ENCODE measurements around the gene ZNF579.

DNA sequence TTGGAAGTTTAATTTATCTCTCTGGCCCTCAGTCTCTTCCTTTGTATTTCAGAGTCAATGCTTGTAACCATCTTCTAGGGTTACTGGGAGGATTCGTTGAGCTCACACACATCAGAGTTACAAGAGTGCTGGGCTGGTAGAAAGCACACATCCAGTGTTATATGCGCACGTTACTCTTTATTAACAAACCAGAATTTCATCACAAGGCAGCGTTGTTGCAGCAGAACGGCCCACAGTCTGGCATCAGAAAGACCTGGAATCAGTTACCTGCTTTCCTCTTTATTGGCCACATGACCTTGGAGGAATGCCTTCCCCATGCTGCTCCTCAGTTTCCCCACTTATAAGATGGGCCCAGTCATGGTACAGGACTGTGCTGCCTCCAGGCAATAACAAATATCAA lies 28.7 kb upstream of the ZNF579 start:
- TF ChIP-seq, protein P1, sequence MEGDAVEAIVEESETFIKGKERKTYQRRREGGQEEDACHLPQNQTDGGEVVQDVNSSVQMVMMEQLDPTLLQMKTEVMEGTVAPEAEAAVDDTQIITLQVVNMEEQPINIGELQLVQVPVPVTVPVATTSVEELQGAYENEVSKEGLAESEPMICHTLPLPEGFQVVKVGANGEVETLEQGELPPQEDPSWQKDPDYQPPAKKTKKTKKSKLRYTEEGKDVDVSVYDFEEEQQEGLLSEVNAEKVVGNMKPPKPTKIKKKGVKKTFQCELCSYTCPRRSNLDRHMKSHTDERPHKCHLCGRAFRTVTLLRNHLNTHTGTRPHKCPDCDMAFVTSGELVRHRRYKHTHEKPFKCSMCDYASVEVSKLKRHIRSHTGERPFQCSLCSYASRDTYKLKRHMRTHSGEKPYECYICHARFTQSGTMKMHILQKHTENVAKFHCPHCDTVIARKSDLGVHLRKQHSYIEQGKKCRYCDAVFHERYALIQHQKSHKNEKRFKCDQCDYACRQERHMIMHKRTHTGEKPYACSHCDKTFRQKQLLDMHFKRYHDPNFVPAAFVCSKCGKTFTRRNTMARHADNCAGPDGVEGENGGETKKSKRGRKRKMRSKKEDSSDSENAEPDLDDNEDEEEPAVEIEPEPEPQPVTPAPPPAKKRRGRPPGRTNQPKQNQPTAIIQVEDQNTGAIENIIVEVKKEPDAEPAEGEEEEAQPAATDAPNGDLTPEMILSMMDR (conservative IDR thresholded peaks at IDR 0.05 in 1 of 2, IDR thresholded peaks at IDR 0.05 in 1 of 2; ENCODE audit: extremely low read depth in 1 of 2, insufficient read depth in 1 of 2, low read depth in 1 of 2, low read length in 2 of 2) = no peak
- no peak for TF ChIP-seq EZH2 (IDR thresholded peaks at IDR 0.05; ENCODE audit: borderline replicate concordance, low read length)

All from mammary epithelial cell (primary cell).